HEK293 (cell line): ENCODE results near the gene TNFRSF18.
A peak's percentile ranks its signal among the peaks of the same experiment; 100 is the strongest.

ENCODE experiments used
- CTCF ChIA-PET: fragments of 350-600 bp; formaldehyde crosslinking; extraction: SDS; loops from one replicate; lab custom pipeline; 2021; ENCODE audit warnings: antibody characterized with exemption; lab: Yijun Ruan, JAX
- POLR2A ChIA-PET: fragments of 300-600 bp; formaldehyde crosslinking; extraction: SDS; loops from one replicate; lab custom pipeline; 2020; ENCODE audit warnings: antibody characterized with exemption, inconsistent platforms; lab: Yijun Ruan, JAX
- H3K27ac ChIP-seq: fragments of 200-500 bp; sonication (Bioruptor generic); 2 replicates; pipeline ENCODE4 v1.5.1; 2014; ENCODE audit warnings: low read depth, low read length, control low read depth, inconsistent platforms; ENCODE audit errors: extremely low read depth
- H3K36me3 ChIP-seq, 2 experiments: fragments of 200-500 bp in 1 of 2; sonication (Bioruptor generic) in 1 of 2; 1 replicate in 1 of 2; 2 replicates in 1 of 2; pipeline ENCODE4 v1.5.1; 2014 to 2017; ENCODE audit warnings: inconsistent platforms in 2 of 2, low read length in 2 of 2; ENCODE audit not compliant: control insufficient read depth in 2 of 2, insufficient read depth in 1 of 2
- H3K4me1 ChIP-seq: fragments of 200-500 bp; sonication (Bioruptor generic); 2 replicates; pipeline ENCODE4 v1.5.1; 2014; ENCODE audit warnings: mild to moderate bottlenecking, low read length, inconsistent platforms; ENCODE audit not compliant: control insufficient read depth, insufficient read depth
- H3K4me3 ChIP-seq: 2 replicates; pipeline ENCODE4 v1.5.1; 2011; ENCODE audit warnings: low read depth, mild to moderate bottlenecking, control low read depth, low read length, moderate library complexity
- H3K9me3 ChIP-seq: fragments of 200-500 bp; sonication (Bioruptor generic); 2 replicates; pipeline ENCODE4 v1.5.1; 2014; ENCODE audit warnings: low read depth, low read length, inconsistent platforms; ENCODE audit not compliant: control insufficient read depth, insufficient read depth
- GFI1B ChIP-seq: fragments of 450-650 bp; formaldehyde crosslinking; IDR thresholded peaks from 2 replicates; pipeline ENCODE4 v1.5.1; 2016; ENCODE audit warnings: missing biosample characterization, missing genetic modification characterization
- KLF1 ChIP-seq: fragments of 450-650 bp; formaldehyde crosslinking; IDR thresholded peaks from 2 replicates; pipeline ENCODE4 v1.5.1; 2016; ENCODE audit warnings: missing biosample characterization, missing genetic modification characterization
- MEIS1 ChIP-seq: sonication (generic); formaldehyde crosslinking; IDR thresholded peaks from 2 replicates; pipeline ENCODE4 v1.8.1; 2022; ENCODE audit warnings: missing genetic modification reagents, mild to moderate bottlenecking, borderline replicate concordance
- SP2 ChIP-seq: fragments of 450-650 bp; formaldehyde crosslinking; IDR thresholded peaks from 2 replicates; pipeline ENCODE4 v1.5.1; 2016; ENCODE audit warnings: missing biosample characterization, missing genetic modification characterization
- ZBTB7A ChIP-seq: fragments of 450-650 bp; formaldehyde crosslinking; IDR thresholded peaks from 2 replicates; pipeline ENCODE4 v1.5.1; 2016; ENCODE audit warnings: low read depth, missing biosample characterization, missing genetic modification characterization
- ZFHX2 ChIP-seq: fragments of 450-650 bp; formaldehyde crosslinking; conservative IDR thresholded peaks from 2 replicates; pipeline ENCODE4 v1.5.1; 2016; ENCODE audit warnings: missing biosample characterization, missing genetic modification characterization
- ZFP3 ChIP-seq: fragments of 450-650 bp; formaldehyde crosslinking; IDR thresholded peaks from 2 replicates; pipeline ENCODE4 v1.5.1; 2016; ENCODE audit warnings: low read depth, missing biosample characterization, missing genetic modification characterization
- ZNF114 ChIP-seq: fragments of 450-650 bp; formaldehyde crosslinking; IDR thresholded peaks from 2 replicates; pipeline ENCODE4 v1.5.0; 2017; ENCODE audit warnings: missing biosample characterization, missing genetic modification characterization
- ZNF121 ChIP-seq: fragments of 450-650 bp; formaldehyde crosslinking; IDR thresholded peaks from 2 replicates; pipeline ENCODE4 v1.5.1; 2016; ENCODE audit warnings: missing biosample characterization, missing genetic modification characterization
- ZNF155 ChIP-seq: fragments of 450-650 bp; formaldehyde crosslinking; IDR thresholded peaks from 2 replicates; pipeline ENCODE4 v1.5.1; 2016; ENCODE audit warnings: missing biosample characterization, missing genetic modification characterization
- ZNF248 ChIP-seq: fragments of 450-650 bp; formaldehyde crosslinking; IDR thresholded peaks from 2 replicates; pipeline ENCODE4 v1.5.1; 2017; ENCODE audit warnings: missing biosample characterization, missing genetic modification characterization
- ZNF391 ChIP-seq: fragments of 450-650 bp; formaldehyde crosslinking; IDR thresholded peaks from 2 replicates; pipeline ENCODE4 v1.5.1; 2016; ENCODE audit warnings: low read depth, missing biosample characterization, missing genetic modification characterization, borderline replicate concordance
- ZNF521 ChIP-seq: fragments of 450-650 bp; formaldehyde crosslinking; IDR thresholded peaks from 2 replicates; pipeline ENCODE4 v1.5.1; 2017; ENCODE audit warnings: missing biosample characterization, mild to moderate bottlenecking, missing genetic modification characterization
- ZNF654 ChIP-seq: fragments of 450-650 bp; formaldehyde crosslinking; IDR thresholded peaks from 2 replicates; pipeline ENCODE4 v1.5.1; 2016; ENCODE audit warnings: low read depth, missing biosample characterization, missing genetic modification characterization
- ZNF76 ChIP-seq: fragments of 450-650 bp; formaldehyde crosslinking; IDR thresholded peaks from 2 replicates; pipeline ENCODE4; 2016; ENCODE audit warnings: low read depth, missing biosample characterization, missing genetic modification characterization, borderline replicate concordance
- ZNF792 ChIP-seq: fragments of 450-650 bp; formaldehyde crosslinking; IDR thresholded peaks from 2 replicates; pipeline ENCODE4 v1.5.1; 2016; ENCODE audit warnings: missing biosample characterization, missing genetic modification characterization
- TF ChIP-seq, protein P1 (sequence below): fragments of 450-650 bp; formaldehyde crosslinking; IDR thresholded peaks from 2 replicates; pipeline ENCODE4 v1.5.1; 2017; ENCODE audit warnings: missing biosample characterization, missing genetic modification characterization
- TF ChIP-seq, protein P2 (sequence below): fragments of 450-650 bp; formaldehyde crosslinking; IDR thresholded peaks from 2 replicates; pipeline ENCODE4 v1.5.1; 2016; ENCODE audit warnings: missing biosample characterization, missing genetic modification characterization
- TF ChIP-seq, protein P3 (sequence below): fragments of 450-650 bp; formaldehyde crosslinking; IDR thresholded peaks from 2 replicates; pipeline ENCODE4 v1.5.1; 2016; ENCODE audit warnings: missing biosample characterization, missing genetic modification characterization

Gene TNFRSF18

DNA sequence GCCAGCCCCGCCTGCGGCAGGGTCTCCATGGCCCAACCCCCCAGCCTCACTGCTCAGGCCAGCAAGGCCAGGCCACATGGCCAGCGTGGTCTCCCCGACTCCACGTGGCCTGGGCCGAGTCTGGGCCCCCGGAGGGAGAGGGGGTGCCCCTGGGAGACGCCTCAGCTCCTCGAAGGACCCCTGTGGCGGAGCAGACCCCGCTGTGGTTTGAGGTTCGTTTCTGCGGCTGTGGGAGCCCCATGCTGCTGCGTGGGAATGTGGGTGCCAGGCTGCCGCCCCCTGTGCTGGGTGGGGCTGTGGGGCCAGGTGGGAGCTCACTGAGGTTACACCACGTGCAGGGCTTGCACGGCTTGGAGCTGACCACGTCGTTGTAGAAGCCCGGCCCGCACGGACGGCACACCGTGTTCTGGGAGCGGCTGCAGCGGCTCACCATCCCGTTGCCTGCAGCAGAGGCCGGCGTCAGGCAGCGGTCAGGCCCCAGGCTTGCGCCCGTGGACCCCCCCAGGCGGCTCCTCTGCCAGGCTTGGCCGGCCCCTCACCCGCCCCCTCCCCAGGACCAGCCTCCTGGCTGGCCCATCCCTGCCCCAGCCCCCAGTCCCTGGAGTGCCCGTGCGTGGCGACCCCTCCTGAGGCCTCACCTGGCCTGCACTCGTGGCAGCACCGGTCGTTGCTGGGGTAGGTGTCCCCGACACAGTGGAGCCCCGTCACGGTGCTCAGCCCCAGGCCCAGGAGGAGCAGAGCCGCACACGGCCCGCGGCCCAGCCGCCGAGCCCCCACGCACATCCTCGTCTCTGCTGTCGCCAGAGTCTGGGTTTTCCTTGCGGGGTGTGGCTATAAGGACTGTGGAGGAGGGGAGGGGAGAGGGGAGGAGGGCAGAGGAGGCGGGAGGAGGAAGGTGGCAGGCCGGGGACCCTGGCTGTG is 7.2 kb upstream of the TNFRSF18 start, which contains the start of gene TNFRSF4:
TNFRSF4 (minus strand) TSS at position 809 of the 921 bp plus-strand sequence; CDS start at position 783, 26 bp downstream.
- no peak within 1 kb of the TSS for H3K4me3 ChIP-seq
- peaks cover 0 to 34% of the 10 kb centered on the region in 2 experiments; a peak in 1 of 3 replicates for H3K36me3 ChIP-seq
- ChIA-PET POLR2A (no interaction called here), CTCF (interaction anchor here (0.7 kb wide), 1 partner anchor 282 kb away, joined by 4 read pairs; no protein-coding TSS in a partner anchor)
- no peaks in the 10 kb centered on the region for H3K4me1 ChIP-seq
- TF ChIP-seq ZBTB7A (tag by site-specific recombination): 0 out of 2 replicates have a peak, but pooled peaks have one; percentile 60
- TF ChIP-seq ZFP3: no peak
- TF ChIP-seq ZFHX2 (tag by site-specific recombination): peak; percentile 35
- no peak for TF ChIP-seq ZNF114
- no peak for TF ChIP-seq ZNF654
- TF ChIP-seq, protein P1, sequence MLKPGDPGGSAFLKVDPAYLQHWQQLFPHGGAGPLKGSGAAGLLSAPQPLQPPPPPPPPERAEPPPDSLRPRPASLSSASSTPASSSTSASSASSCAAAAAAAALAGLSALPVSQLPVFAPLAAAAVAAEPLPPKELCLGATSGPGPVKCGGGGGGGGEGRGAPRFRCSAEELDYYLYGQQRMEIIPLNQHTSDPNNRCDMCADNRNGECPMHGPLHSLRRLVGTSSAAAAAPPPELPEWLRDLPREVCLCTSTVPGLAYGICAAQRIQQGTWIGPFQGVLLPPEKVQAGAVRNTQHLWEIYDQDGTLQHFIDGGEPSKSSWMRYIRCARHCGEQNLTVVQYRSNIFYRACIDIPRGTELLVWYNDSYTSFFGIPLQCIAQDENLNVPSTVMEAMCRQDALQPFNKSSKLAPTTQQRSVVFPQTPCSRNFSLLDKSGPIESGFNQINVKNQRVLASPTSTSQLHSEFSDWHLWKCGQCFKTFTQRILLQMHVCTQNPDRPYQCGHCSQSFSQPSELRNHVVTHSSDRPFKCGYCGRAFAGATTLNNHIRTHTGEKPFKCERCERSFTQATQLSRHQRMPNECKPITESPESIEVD: no peak
- no peak for TF ChIP-seq ZNF248 (tag by site-specific recombination)
- TF ChIP-seq MEIS1 (CRISPR knock-in tag): no peak
- no peak within 1 kb of the TSS for H3K27ac ChIP-seq
- H3K9me3 ChIP-seq: no peaks in the 10 kb centered on the region

DNA sequence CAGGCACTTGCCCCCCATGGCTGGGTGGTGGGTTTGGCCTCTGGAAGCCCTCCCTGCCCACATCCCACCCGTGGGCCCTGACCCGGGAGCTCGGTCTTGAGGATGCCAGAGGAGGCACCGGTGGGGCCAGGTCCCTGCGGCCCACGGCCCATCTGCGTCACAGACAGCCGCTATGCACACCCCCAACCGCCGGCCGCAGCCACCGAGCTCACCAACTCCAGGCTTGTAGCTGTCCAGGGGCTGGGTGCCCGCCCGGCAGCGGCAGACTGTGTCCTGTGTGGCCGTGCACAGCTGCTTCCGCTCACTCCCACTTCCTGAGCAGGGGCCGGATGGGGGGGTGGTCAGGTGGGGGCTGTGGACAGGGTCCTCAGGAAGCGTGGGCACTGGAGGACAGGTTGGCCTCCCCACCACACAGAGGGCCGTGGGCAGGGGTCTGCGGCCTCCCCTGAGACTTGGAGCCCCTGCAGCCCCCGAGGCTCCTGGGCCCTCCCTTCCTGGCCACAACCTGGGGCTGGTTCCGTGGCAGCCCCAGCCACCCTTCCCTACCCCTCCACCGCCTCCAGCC is 6.5 kb upstream of the TNFRSF18 start:
- POLR2A ChIA-PET: interaction anchor here (1.0 kb wide), 1 partner anchor 26 kb away, joined by 4 read pairs; no protein-coding TSS in a partner anchor
- Histone ChIP-seq H3K4me3 (no peak overlapping the region), H3K4me1 (peaks cover 3% of the 10 kb centered on the region; the same call in 1 of the 2 replicates), H3K27ac (no peak overlapping the region), H3K9me3 (no peaks in the 10 kb centered on the region), H3K36me3 (peaks cover 0 to 27% of the 10 kb centered on the region in 2 experiments; a peak in 1 of 3 replicates)
- CTCF ChIA-PET: interaction anchor here (0.6 kb wide), 1 partner anchor 11 kb away, joined by 3 read pairs; no protein-coding TSS in a partner anchor
- TF ChIP-seq, protein P2, sequence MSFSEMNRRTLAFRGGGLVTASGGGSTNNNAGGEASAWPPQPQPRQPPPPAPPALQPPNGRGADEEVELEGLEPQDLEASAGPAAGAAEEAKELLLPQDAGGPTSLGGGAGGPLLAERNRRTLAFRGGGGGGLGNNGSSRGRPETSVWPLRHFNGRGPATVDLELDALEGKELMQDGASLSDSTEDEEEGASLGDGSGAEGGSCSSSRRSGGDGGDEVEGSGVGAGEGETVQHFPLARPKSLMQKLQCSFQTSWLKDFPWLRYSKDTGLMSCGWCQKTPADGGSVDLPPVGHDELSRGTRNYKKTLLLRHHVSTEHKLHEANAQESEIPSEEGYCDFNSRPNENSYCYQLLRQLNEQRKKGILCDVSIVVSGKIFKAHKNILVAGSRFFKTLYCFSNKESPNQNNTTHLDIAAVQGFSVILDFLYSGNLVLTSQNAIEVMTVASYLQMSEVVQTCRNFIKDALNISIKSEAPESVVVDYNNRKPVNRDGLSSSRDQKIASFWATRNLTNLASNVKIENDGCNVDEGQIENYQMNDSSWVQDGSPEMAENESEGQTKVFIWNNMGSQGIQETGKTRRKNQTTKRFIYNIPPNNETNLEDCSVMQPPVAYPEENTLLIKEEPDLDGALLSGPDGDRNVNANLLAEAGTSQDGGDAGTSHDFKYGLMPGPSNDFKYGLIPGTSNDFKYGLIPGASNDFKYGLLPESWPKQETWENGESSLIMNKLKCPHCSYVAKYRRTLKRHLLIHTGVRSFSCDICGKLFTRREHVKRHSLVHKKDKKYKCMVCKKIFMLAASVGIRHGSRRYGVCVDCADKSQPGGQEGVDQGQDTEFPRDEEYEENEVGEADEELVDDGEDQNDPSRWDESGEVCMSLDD (tag by site-specific recombination): no peak
- TF ChIP-seq SP2 (tag by site-specific recombination) (peak; percentile 11; the same call in 1 of the 2 replicates), ZNF121 (tag by site-specific recombination) (no peak), KLF1 (tag by site-specific recombination) (no peak)

DNA sequence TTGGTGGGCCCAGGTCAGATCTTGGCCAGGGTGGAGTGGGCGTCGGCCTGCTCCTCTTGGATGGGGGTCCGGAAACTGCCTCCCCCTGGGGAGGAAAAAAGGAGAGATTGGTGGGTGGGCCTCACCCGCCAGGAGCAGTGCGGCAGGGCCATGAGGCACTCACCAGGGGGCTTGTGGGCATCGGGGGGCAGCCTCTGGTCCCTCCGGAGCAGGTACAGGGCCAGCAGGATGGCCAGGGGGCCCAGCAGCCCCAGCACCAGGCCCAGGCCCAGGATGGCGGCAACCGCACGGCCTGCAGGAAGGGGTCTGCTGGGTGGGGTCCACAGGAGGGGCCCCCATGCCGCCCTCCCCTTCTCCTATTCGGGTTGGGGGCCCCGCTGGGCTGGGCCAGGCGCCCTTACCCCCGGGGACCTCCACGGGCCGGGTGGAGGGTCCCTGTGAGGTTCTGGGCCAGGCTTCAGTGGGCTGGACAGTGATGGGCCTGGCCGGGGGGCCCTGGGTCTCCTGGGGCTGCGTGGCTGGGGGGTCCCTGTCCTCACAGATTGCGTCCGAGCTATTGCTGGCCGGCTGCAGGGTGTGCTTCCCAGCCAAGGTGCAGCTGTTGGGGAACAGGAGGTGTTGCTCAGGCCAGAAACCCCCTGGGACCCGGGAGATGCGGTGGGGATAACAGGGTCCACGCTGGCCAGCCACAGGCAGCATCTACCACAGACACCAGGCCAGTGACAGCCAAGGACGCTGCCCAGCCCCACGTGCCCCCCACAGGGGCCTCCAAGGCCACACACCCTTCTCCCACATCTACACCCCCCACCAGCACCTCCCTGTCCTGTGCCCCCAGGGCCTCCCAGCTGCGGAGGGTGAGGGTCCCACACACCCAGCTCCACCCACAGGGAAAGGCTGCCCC is 5.4 kb upstream of the TNFRSF18 start:
- ChIA-PET CTCF (interaction anchor here (0.6 kb wide), 1 partner anchor 13 kb away, joined by 3 read pairs; no protein-coding TSS in a partner anchor), POLR2A (interaction anchor here (1.0 kb wide), 1 partner anchor 28 kb away, joined by 4 read pairs; no protein-coding TSS in a partner anchor)
- no peak overlapping the region for H3K4me3 ChIP-seq
- no peak overlapping the region for H3K27ac ChIP-seq
- H3K4me1 ChIP-seq: peaks cover 3% of the 10 kb centered on the region; the same call in 1 of the 2 replicates
- no peaks in the 10 kb centered on the region for H3K9me3 ChIP-seq
- H3K36me3 ChIP-seq: peaks cover 0 to 16% of the 10 kb centered on the region in 2 experiments; a peak in 1 of 3 replicates
- TF ChIP-seq, protein P3, sequence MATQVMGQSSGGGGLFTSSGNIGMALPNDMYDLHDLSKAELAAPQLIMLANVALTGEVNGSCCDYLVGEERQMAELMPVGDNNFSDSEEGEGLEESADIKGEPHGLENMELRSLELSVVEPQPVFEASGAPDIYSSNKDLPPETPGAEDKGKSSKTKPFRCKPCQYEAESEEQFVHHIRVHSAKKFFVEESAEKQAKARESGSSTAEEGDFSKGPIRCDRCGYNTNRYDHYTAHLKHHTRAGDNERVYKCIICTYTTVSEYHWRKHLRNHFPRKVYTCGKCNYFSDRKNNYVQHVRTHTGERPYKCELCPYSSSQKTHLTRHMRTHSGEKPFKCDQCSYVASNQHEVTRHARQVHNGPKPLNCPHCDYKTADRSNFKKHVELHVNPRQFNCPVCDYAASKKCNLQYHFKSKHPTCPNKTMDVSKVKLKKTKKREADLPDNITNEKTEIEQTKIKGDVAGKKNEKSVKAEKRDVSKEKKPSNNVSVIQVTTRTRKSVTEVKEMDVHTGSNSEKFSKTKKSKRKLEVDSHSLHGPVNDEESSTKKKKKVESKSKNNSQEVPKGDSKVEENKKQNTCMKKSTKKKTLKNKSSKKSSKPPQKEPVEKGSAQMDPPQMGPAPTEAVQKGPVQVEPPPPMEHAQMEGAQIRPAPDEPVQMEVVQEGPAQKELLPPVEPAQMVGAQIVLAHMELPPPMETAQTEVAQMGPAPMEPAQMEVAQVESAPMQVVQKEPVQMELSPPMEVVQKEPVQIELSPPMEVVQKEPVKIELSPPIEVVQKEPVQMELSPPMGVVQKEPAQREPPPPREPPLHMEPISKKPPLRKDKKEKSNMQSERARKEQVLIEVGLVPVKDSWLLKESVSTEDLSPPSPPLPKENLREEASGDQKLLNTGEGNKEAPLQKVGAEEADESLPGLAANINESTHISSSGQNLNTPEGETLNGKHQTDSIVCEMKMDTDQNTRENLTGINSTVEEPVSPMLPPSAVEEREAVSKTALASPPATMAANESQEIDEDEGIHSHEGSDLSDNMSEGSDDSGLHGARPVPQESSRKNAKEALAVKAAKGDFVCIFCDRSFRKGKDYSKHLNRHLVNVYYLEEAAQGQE (tag by site-specific recombination): no peak
- TF ChIP-seq ZNF391: no peak
- no peak for TF ChIP-seq GFI1B (tag by site-specific recombination)
- TF ChIP-seq ZNF521 (tag by site-specific recombination): no peak
- no peak for TF ChIP-seq ZNF155
- no peak for TF ChIP-seq ZNF76 (tag by site-specific recombination)
- no peak for TF ChIP-seq ZNF792 (tag by site-specific recombination)
